ENCODE measurements around the gene ZNF799.
"Not testable (repeated sequence)": the region's sequence is repeated elsewhere in the genome, so short reads cannot be mapped to it uniquely, and the experiment has no call there.

The ZNF799 gene

DNA sequence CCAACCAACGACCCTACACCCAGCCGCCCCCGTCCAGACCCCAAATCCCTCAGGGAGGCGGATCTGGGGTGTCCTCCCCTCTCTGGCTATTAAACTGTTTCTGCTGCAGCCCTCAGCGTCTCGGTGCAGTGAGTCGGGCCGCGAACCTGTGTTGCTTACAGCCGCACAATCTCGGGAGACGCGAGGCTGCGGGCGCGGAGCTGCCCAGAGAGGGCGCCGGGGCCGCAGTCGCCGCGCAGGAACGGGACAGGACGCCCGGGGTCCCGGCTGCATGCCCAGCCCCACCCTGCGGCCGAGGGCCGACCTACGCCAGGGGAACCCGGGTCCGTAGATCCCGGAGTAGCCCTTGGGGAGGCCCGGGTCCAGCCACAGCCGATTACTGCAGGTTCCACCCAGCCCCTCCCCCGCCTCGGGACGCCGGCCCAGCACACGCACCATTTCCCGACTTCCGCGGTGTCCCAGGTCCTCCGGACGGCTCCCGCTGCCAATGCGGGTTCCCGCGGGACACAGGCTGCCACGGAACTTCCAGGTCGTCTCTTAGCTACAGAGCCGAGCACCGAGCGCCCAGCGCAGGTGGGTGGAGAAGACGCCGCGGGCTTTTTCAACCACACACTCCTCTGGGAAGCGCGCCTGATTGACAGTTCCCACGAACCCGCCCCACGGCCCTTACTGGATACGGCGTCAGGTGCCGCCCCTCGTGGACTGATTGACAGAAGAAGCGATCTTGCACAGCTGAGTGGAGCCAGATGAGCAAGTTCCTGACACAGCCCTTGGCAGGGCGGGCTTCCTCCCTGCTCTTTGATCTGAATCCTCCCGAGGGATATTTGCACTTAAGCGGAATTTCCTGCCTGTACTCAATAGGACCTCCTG is at the start of gene ZNF799:
TSS of gene ZNF799 (minus strand) at position 639 of the 870 bp plus-strand sequence. CDS start at position 438, 201 bp downstream.
- DNase-seq (ENCODE audit: low read depth in 2 of 2): peak; percentile 79 to 90

DNA sequence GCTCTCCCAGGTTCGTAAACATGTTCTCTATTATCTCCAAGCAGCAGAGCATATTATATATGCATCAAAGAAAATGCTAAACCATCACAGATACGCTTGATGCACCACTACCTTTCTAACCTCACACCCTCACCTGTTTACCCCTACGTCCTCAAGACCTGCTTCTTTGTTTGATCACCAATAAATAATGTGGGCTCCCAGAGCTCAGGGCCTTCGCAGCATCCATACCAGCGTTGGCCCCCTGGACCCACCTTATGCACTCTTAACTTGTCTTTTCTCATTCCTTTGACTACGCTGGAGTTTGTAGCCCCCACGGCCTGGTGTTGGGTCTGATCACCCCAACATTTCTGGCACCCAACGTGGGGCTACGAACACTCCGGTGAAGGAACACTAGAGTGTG is 49.8 kb upstream of the ZNF799 start:
- DNase-seq (ENCODE audit: low read depth in 2 of 2): no peak

DNA sequence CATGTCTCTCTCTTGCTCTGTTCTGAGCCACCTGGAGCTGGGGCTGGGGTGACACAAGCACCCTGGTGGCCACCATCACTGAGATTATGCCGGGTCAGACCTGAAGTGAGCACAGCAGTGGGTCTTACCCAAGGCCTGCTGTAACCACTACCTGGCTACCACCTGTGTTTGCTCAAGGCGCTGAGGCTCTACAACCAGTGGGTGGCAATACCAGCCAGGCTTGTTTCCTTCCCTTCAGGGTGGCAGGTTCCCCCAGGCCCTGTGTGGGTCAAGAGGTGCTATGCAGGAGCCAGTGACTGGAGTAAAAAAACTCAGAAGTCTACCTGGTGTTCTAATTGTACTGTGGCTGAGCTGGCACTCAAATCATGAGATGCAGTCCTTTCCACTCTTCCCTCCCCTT is 47.7 kb upstream of the ZNF799 start:
- DNase-seq (ENCODE audit: low read depth in 2 of 2): no peak

DNA sequence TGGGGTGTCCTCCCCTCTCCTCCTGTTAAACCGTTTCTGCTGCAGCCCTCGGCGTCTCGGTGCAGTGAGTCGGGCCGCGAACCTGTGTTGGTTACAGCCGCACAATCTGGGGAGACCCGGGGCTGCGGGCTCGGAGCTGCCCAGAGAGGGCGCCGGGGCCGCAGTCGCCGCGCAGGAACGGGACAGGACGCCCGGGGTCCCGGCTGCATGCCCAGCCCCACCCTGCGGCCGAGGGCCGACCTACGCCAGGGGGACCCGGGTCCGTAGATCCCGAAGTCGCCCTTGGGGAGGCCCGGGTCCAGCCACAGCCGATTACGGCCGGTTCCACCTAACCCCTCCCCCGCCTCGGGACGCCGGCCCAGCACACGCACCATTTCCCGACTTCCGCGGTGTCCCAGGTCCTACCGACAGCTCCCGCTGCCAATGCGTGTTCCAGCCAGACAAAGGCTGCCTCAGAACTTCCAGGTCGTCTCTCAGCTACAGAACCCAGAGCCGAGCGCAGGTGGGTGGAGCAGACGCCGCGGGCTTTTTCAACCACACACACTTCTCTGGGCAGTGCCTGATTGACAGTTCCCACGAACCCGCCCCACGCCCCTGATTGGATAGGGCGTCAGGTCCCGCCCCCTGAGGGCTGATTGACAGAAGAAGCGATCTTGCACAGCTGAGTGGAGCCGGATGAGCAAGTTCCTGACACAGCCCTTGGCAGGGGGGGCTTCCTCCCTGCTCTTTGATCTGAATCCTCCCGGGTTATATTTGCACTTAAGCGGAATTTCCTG is 39.7 kb upstream of the ZNF799 start, which contains the start of gene ZNF443:
TSS of gene ZNF443 (minus strand) at position 481 of the 776 bp plus-strand sequence. CDS start at position 374, 107 bp downstream.
- DNase-seq (ENCODE audit: low read depth in 2 of 2): peak; percentile 99

DNA sequence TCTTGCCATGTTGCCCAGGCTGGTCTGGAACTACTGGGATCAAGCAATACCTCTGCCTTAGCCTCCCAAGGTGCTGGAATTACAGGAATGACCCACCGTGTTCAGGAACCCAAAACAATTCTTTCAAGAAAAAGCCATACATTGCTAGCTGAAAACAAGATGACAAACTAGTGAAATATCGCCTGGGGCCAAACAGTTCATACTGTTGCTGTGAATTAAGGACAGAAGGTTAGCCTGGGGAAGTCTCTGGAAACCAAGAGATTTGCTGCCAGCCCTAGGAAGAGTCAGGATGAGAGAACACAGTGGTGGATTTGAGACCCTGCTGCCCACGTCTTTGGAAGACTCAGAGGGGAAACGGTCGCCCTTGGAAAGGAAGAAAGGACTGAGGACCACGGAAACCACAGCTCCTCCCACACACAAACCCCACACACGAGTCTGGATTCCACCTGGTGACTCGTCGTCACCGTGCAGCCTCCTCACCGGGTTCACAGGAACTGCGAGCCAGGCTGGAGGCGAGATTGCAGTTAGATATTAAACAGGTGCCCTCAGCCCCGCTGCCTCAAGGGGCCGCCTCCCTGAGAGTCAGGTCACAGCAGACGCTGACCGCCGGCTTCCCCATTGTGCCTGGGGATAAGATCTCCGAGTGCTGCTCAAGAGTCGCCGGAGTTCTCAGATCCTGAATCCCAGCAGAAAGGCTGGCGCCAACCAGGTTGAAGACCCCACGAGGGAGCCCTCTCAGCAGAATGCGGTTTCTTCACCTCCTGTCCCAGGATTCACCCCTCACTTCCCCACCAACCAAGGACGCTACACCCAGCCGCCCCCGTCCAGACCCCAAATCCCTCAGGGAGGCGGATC is 38.8 kb upstream of the ZNF799 start:
- DNase-seq (ENCODE audit: low read depth in 2 of 2): peak; percentile 2 to 49

DNA sequence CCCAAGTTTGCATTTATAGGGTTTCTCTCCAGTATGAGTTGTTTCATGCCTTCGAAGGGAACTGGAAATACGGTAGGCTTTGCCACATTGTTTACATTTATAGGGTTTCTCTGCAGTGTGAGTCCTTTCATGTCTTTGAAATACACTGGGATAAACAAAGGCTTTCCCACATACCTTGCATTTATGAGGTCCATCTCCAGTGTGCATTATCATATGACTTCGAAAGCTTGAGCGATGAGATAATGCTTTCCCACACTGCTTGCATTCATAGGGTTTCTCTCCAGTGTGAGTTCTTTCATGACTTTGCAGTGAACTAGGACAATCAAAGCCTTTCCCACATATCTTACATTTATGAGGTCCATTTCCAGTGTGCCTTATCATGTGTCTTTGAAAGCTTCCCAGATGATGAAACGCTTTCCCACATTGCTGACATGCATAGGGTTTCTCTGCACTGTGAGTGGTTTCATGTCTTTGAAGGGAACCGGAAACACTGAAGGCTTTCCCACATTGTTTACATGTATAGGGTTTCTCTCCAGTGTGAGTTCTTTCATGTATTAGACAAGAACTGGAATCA is 29.7 kb upstream of the ZNF799 start:
- DNase-seq (ENCODE audit: low read depth in 2 of 2): not testable (repeated sequence)

DNA sequence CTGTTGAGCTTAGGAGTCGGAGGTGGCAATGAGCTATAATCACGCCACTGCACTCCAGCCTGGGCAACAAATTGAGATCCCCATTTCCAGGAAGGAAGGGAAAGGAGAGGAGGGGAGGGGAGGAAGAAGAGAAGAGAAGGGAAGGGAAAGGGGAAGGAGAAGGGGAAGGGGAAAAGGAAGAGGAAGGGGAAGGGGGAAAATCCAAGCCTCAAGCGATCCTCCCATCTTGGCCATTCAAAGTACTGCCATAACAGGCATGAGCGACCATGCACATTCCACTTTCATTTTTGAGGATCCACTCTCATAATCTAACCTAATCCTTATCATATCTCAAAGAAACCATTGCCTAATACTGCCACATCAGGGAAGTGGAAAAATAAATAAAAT is 24.8 kb upstream of the ZNF799 start:
- no peak for DNase-seq (ENCODE audit: low read depth in 2 of 2)

DNA sequence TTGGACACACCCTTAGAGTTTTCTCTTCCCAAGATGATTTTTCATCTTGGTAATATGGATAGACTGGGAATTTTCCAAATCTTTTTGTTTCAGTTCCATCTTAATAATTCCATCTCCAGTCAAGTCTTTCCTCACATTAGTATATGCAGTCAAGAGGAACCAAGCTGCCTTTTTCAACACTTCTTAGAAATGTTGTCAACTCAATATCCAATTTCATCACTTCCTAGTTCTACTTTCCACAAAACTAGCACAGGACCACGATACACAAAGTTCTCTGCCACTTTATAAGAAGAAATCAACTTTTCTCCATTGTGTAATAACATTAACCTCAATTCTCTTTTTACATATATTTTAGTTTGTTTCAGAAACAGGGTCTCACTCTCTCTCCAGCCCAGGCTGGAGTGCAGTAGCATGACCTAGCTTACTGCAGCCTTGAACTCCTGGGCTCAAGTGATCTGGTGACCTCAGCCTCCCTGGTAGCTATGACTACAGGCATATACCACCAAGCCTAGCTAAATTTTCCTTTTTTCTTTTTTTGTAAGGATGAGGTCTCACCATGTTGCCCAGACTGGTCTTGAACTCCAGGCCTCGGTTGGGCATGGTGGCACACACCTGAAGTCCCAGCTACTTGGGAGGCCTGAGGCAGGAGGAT is 24.3 kb upstream of the ZNF799 start:
- no peak for DNase-seq (ENCODE audit: low read depth in 2 of 2)

DNA sequence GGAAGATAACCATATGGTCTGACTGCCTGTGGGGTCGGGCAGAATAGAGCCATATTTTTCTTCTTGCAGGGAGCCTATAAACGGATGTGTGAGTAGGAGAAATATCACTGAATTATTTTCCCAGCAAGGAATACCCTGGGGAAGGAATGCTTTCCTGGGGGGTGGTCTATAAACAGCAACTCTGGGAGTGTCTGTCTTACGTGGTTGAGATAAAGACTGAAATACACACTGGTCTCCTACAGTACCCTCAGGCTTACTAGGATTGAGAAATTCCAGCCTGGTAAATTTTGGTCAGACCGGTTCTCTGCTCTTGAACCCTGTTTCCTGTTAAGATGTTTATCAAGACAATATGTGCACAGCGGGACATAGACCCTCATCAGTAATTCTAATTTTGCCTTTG is 16.2 kb upstream of the ZNF799 start:
- DNase-seq (ENCODE audit: low read depth in 2 of 2): not testable (repeated sequence)

DNA sequence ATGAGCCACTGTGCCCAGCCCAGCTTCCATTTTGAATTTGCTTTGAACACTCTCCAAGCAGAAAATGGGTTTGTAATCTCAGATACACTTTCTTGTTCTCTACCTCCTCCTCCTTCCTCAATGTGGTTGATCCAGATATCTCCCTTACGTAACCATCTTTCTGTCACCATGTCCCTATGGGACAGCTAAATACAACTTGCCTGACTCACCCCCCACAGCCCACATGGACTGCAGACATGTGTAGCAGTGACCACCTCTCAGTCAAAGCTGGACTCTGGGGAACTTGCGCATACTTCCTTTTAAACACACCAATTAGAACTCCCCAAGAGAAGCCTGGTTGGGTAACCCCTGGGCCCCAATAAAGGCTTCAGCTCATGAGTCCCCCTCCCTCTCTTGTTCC is 10.8 kb upstream of the ZNF799 start:
- no peak for DNase-seq (ENCODE audit: low read depth in 2 of 2)

DNA sequence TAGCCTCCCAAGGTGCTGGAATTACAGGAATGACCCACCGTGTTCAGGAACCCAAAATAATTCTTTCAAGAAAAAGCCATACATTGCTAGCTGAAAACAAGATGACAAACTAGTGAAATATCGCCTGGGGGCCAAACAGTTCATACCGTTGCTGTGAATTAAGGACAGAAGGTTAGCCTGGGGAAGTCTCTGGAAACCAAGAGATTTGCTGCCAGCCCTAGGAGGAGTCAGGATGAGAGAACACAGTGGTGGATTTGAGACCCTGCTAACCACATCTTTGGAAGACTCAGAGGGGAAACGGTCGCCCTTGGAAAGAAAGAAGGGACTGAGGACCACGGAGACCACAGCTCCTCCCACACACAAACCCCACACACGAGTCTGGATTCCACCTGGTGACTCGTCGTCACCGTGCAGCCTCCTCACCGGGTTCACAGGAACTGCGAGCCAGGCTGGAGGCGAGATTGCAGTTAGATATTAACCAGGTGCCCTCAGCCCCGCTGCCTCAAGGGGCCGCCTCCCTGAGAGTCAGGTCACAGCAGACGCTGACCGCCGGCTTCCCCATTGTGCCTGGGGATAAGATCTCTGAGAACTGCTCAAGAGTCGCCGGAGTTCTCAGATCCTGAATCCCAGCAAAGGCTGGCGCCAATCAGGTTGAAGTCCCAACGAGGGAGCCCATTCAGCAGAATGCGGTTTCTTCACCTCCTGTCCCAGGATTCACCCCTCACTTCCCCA is 1.0 kb downstream of the ZNF799 start:
- peak in 1 of 2 experiments; percentile 14 for DNase-seq (ENCODE audit: low read depth in 2 of 2)

DNA sequence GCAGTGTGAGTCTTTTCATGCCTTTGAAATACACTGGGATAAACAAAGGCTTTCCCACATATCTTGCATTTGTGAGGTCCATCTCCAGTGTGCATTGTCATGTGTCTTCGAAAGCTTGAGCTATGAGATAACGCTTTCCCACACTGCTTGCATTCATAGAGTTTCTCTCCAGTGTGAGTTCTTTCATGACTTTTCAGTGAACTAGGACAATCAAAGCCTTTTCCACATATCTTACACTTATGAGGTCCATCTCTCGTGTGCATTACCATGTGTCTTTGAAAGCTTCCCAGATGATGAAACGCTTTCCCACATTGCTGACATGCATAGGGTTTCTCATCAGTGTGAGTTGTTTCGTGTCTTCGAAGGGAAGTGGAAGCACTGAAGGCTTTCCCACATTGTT is 9.9 kb downstream of the ZNF799 start:
- DNase-seq (ENCODE audit: low read depth in 2 of 2): not testable (repeated sequence)

DNA sequence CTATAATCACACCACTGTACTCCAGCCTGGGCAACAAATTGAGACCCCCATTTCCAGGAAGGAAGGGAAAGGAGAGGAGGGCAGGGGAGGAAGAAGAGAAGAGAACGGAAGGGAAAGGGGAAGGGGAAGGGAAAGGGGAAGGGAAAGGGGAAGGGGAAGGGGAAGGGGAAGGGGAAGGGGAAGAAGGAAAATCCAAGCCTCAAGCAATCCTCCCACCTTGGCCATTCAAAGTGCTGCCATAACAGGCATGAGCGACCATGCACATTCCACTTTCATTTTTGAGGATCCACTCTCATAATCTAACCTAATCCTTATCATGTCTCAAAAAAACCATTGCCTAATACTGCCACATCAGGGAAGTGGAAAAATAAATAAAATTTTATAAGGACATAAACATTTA is 14.7 kb downstream of the ZNF799 start:
- not testable (repeated sequence) for DNase-seq (ENCODE audit: low read depth in 2 of 2)

DNA sequence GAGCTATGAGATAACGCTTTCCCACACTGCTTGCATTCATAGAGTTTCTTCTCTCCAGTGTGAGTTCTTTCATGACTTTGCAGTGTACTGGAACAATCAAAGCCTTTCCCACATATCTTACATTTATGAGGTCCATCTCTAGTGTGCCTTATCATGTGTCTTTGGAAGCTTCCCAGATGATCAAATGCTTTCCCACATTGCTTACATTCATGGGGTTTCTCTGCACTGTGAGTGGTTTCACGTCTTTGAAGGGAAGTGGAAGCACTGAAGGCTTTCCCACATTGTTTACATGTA is 20.7 kb downstream of the ZNF799 start:
- no peak for DNase-seq (ENCODE audit: low read depth in 2 of 2)

DNA sequence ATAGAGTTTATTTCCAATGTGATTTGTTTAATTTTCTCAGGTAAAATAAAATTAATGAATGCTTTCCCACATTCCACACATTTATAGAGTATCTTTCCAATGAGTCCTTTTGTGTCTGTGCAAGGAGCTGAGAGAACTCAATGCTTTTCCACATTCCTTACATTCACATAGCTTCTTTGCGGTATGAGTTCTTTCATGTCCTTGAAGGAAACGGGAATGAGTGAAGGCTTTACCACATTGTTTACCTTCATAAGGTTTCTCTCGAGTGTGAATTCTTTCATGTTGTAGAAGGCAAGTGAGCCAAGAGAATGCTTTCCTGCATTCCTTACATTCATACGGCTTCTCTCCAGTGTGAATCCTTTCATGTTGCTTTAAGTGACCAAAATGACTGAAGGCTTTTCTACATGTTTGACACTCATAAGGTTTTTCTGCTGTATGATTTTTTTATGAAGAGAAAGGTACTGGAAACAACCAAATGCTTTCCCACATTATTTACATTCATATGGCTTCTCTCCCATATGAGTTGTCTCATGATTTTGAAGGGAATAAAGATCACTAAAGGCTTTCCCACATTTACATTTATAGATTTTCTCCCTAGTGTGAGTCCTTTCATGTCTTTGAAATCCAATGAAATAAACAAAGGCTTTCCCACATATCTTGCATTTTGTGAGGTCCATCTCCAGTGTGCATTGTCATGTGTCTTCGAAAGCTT is 21.2 kb downstream of the ZNF799 start:
- no peak for DNase-seq (ENCODE audit: low read depth in 2 of 2)

DNA sequence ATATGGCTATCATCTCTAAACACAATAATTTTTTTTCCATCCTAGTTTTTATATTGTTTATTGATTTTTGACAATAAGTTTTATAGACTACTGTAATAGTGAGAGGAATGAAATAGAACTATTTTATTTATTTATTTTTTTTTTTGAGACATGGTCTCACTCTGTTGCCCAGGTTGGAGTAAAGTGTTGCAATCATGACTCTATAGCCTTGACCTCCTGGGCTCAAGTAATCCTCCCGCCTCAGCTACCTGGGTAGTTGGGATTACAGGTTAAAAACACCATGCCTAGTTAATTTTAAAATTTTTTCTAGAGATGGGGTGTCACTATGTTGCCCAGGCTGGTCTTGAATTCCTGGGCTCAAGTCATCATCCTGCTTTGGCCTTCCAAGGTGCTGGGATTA is 27.0 kb downstream of the ZNF799 start:
- DNase-seq (ENCODE audit: low read depth in 2 of 2): no peak

DNA sequence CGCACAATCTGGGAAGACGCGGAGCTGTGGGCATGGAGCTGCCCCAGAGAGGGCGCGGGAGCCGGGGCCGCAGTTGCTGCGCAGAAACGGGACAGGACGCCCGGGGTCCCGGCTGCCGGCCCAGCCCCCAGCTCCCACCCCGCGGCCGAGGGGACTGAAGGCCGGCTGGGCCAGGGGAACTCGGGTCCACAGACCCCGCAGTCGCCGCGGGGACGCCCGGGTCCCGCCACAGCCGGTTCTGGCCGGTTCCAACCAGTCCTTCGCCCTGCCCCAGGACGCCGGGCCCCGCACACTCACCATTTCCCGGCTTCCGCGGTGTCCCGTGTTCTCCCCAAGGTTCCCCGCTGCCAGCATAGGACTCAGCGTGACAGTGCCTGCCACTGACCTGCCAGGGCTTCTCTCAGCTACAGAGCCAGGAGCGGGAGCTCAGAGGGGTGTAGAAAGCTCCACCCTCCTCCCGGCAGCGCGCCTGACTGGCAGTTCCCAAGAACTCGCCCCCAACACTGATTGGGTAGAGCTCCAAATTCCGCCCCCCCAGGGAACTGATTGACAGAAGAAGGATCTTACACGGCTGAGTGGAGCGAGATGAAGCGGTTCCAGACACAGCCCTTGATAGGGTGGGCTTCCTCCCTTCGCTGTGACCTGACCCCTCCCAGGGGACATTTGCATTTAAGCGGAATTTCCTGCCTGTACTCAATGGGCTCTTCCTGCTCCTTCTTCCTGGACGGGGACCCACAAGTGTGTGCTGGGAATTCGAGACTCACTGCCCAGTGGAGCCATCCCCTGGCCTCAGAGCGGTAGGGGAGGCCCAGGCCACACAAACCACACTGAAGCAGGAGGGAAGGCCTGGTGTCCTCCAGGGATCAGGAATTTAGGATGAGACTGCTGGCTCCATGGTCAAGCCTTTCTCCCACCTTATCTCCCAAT is 35.6 kb downstream of the ZNF799 start, which contains the start of gene ZNF442:
TSS of gene ZNF442 (minus strand) at position 448 of the 927 bp plus-strand sequence. CDS start 2,052 bp downstream, outside the sequence.
- DNase-seq (ENCODE audit: low read depth in 2 of 2): peak; percentile 80 to 88

Measured in stimulated activated CD4-positive, alpha-beta T cell treated with anti-CD3 and anti-CD28 coated beads, Interleukin-12 subunit alpha, Interleukin-12 subunit beta, amount 100 ng/mL, for 24 hours (primary cell).